HG02885 (cell line): ENCODE results near the gene SULT1A2.
"Not testable (repeated sequence)": the region's sequence is repeated elsewhere in the genome, so short reads cannot be mapped to it uniquely, and the experiment has no call there.

Experiments used
- ATAC-seq: cut with Tn5 transposase; IDR thresholded peaks from one replicate; pipeline ENCODE4 v1.9.1; 2021; ENCODE audit warnings: mild to moderate bottlenecking; ENCODE audit not compliant: unreplicated experiment, poor library complexity

The SULT1A2 gene

DNA sequence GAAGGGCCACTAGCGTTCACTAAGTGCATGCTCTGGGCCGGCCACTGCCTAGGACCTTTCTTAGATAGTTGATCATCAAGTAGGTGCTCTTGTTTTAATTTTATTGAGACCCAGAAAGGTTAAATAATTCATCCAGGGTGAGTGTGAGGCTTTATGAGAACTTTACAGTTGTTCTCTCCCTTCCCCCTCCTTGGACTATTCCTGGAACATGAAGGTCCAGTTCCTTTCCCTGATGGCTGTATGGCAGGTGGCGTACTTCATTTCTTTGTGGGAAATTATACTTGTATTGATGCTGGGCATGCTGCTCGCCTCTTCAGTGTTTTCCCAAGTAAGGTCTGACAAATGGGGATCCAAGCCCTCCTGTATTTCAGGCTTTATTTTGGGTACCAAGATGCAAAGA, 34.7 kb downstream of the SULT1A2 start:
- no peak for ATAC-seq

DNA sequence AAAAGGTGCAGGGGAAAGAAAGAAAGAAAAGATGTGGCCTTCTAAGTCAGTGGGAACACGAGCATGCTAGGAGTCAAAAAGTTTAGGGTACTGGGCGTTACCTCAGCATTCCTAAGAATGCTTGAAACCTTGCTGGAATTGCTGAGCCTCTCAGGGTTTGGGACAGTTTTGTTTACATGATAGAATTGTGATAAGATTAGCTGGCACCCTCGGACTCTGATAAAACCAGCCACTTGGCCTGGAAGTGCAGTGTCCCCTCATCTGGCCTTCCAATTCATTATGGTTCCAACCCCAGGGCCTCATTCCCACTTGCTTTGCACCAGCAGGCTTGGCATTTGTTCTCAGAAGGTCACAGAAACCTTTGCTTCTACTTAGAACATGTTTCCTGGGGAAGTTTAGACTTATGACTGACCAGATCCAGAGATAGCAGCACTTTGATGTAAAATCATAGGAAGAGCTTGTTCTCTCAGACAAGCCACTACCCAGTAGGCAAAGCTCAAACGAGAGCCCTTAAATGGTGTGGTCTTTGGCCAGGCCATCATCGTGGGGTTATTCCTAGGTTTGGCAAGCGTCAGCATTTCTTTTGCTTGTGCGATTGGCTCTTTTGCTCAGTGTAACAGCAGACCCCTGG, 35.2 kb downstream of the SULT1A2 start:
- ATAC-seq = no peak

DNA sequence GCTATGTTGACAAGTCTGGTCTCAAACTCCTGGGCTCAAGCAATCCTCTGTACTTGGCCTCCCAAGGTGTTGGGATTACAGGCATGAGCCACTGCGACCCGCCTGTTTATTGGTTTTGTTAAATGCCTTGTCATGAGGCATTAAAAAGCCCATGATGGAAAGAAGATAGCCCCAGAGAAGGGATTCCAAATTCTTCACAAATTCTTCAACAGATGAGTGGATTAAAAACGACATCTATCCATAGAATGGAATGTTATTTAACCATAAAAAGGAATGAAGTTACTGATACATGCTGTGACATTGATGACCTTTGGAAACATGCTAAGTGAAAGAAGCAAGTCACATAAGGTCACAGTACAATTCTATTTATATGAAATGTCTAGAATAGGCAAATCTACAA, 38.4 kb downstream of the SULT1A2 start:
- no peak for ATAC-seq

GRCh38 chr16:28556914-28557320, 39.9 kb downstream of the SULT1A2 start:
- ATAC-seq = no peak

DNA sequence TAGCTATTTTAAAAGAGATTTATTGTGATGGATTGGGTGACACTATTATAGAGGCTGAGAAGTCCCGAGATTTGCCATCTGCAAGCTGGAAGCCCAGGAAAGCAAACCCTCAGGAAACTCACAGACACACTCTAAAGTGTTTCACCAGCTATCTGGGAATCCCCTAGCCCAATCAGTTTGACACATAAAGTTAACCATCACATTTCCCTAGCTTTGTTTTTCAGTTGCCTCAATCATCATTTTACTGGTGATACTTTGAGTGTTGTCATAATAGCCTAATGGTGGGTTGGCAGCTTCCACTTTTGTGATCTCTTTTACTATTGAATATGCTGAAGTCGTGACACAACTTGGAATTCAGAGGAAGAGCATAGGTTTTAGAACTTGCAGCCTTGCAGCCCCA, 41.3 kb downstream of the SULT1A2 start:
- ATAC-seq = no peak

- no peak for ATAC-seq
These were observed 42.0 kb downstream of the SULT1A2 start for GRCh38 chr16:28554634-28555423.

DNA sequence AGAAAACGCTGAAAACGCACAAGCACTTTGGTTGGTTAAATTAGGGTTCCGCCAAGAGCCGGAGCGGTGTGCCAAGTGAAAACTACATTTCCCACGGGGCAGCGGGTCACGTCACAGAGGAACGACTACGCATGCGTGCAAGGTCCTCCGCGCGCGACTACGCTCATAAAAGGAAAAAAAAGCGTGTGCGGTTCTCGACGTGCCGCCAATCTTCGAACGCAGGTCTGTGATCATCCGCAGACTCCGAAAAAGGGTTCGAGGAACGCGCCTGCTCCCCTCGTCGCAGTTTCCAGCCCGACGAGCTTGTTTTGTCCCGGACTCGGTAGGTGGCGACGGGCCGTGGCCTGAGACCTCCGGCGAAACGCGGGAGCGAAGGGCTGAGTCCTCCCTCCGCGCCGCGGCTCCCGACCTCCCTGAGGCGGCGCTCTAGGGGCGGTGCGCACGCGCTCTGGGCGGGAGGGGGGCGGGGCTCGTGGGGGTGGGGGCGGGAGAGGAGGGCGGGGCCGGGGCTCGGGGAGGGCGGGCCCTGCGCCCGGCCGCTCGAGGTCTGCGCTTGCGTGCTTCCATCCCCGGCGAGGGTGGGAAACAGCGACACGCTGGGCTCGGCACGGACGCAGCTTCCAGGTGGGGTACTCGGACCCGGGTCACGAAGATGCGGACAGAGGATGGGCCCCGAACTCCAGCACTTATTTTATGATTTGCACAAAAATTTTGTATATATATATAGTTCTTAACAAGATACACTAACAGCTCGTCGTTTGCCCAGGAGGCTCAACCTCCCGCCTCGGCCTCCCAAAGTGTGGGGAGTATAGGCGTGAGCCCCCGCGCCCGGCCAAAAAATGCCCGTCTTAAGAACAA, 42.8 kb downstream of the SULT1A2 start, which contains the start of gene SGF29:
SGF29 (plus strand) TSS at position 145 of the 858 bp plus-strand sequence. CDS start 27,150 bp downstream, outside the sequence.
- ATAC-seq = peak; percentile 76

DNA sequence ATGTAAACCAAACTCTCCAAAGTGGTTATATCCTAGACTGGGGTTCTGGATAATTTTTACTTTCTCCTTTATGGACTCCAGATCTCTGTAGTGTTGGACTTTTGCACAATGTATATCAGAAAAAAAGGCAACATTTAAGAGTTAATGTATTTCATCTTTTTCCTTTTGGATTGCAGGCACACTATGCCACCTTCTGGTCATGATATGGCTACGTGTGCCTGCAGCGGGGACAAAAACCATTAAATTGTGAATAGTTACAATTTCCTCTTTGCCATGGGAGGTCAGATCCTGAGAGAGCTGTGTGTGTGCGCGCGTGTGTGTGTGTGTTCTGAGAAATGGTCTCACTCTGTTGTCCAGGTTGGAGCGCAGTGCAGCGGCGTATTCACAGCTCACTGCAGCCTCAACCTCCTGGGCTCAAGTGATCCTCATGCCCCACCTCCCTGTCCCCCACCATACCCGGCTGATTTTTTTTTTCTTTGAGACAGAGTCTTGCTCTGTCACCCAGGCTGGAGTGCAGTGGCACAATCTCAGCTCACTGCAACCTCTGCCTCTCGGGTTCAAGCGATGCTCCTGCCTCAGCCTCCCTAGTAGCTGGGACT, 47.5 kb downstream of the SULT1A2 start:
- ATAC-seq = no peak

- no peak for ATAC-seq
These were observed 48.5 kb downstream of the SULT1A2 start for GRCh38 chr16:28548306-28548802.

DNA sequence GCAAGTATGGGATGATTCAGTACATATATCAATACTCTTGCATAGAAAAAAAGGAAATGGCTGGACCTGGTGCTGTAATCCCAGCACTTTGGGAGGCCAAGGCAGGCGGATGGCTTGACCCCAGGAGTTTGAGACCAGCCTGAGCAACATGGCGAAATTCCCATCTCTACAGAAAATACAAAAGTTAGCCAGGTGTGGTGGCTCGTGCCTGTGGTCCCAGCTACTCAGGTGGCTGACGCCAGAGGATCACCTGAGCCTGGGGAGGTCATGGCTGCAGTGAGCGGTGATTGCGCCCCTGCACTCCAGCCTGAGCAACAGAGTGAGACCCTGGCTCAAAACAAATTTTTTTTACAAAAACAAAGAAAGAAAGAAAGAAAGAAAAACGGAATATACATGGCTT, 50.2 kb downstream of the SULT1A2 start:
- no peak for ATAC-seq

- not testable (repeated sequence) for ATAC-seq
These were observed 50.9 kb downstream of the SULT1A2 start for GRCh38 chr16:28545964-28546363.

GRCh38 chr16:28544998-28545397, 51.9 kb downstream of the SULT1A2 start:
- ATAC-seq = no peak

- ATAC-seq = no peak
These were observed 53.8 kb downstream of the SULT1A2 start for GRCh38 chr16:28543072-28543471.

DNA sequence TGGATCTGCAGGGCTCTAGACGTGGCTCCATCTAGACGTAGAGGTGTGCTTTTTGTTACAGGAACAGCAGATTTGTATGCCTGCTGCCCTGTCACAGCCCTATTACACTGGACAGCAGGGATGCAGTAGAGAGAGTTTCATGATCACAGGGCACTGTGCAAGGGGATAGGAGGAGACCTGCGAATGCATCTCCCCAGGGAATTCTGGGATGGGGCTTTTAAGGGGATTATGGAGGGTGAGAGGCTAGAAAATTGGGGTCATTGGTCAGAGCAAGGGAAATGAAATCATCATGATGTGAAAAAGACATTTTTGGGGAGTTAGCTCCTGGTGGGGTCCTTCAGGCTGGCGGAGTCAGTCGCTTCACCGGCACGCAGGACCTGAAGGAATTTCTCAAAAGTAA, 54.2 kb downstream of the SULT1A2 start:
- no peak for ATAC-seq
